Body of pancreas (tissue), 4 donors: ENCODE data around the gene PRSS23.

ENCODE experiments used
- POLR2A ChIP-seq, 3 donors: fragments of 450-650 bp; IDR thresholded peaks; one replicate each; pipeline ENCODE4 v1.6.1; 2016; ENCODE audit warnings: antibody characterized with exemption in 3 of 3, mild to moderate bottlenecking in 2 of 3
- TF ChIP-seq, protein P1 (sequence below), 7 experiments: fragments of 450-650 bp in 4 of 7; fragments of 200-600 bp in 3 of 7; sonication (generic) in 3 of 7; IDR thresholded peaks; one replicate each; pipeline ENCODE4 v1.5.1; 2016 to 2019; ENCODE audit warnings: antibody characterized with exemption in 7 of 7

- TF ChIP-seq POLR2A (IDR thresholded peaks at IDR 0.05) = no peak
- TF ChIP-seq, protein P1, sequence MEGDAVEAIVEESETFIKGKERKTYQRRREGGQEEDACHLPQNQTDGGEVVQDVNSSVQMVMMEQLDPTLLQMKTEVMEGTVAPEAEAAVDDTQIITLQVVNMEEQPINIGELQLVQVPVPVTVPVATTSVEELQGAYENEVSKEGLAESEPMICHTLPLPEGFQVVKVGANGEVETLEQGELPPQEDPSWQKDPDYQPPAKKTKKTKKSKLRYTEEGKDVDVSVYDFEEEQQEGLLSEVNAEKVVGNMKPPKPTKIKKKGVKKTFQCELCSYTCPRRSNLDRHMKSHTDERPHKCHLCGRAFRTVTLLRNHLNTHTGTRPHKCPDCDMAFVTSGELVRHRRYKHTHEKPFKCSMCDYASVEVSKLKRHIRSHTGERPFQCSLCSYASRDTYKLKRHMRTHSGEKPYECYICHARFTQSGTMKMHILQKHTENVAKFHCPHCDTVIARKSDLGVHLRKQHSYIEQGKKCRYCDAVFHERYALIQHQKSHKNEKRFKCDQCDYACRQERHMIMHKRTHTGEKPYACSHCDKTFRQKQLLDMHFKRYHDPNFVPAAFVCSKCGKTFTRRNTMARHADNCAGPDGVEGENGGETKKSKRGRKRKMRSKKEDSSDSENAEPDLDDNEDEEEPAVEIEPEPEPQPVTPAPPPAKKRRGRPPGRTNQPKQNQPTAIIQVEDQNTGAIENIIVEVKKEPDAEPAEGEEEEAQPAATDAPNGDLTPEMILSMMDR (IDR thresholded peaks at IDR 0.05) = no peak
Measured at GRCh38 chr11:86765203-86765602, 35.1 kb upstream of the PRSS23 start.
